Testis (tissue), 2 donors: ENCODE measurements around the gene GRIK2.

Experiments used
- CTCF ChIP-seq, 3 experiments: fragments of 450-650 bp in 2 of 3; fragments of 200-600 bp in 1 of 3; sonication (generic) in 1 of 3; IDR thresholded peaks; one replicate each; pipeline ENCODE4 v1.5.1; 2016 to 2019; ENCODE audit warnings: antibody characterized with exemption in 3 of 3, mild to moderate bottlenecking in 2 of 3, moderate library complexity in 1 of 3
- POLR2A ChIP-seq: fragments of 450-650 bp; IDR thresholded peaks from one replicate; pipeline ENCODE4 v1.6.1; 2017; ENCODE audit warnings: antibody characterized with exemption, mild to moderate bottlenecking, moderate library complexity

DNA sequence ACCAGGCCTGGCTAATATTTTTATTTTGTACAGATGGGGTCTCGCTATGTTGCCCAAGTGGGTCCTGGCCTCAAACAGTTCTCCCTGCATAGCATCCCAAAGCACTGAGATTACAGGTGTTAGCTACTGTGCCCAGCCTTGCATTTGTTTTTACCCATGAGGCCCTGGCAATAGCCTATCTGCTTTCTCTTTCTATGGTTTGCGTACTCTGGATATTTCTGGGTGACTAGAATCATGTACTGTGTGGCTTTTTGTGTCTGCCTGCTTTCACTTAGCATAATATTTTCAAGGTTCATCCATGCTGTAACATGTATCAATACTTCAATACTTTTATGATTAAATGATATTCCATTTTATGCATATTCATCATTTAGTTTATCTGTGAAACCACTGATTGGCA is 451.7 kb downstream of the GRIK2 start:
- TF ChIP-seq POLR2A (no peak), CTCF (IDR thresholded peaks at IDR 0.05) (no peak)
